Measurements from ENCODE around the gene PEX5L.

- TF ChIP-seq EZH2phosphoT487 (conservative IDR thresholded peaks at IDR 0.05; ENCODE audit: low read length) (no peak), CTCF (IDR thresholded peaks at IDR 0.05; ENCODE audit: insufficient read depth, low read length, poor library complexity, severe bottlenecking) (no peak)
Observed at GRCh38 chr3:180049391-180049790, 12.7 kb upstream of the PEX5L start.
